DOHH2 (cell line): ENCODE results near the gene C5orf15.

Source experiments
- H3F3A ChIP-seq: fragments of 200-600 bp; sonication (generic), shearing (Covaris generic); 2 replicates; pipeline ENCODE4 v1.6.0; 2016; ENCODE audit warnings: antibody characterized with exemption, mild to moderate bottlenecking; ENCODE audit not compliant: control insufficient read depth, insufficient read depth
- H3K27ac ChIP-seq: fragments of 200-600 bp; sonication (generic); 2 replicates; pipeline ENCODE4 v1.5.1; 2014; ENCODE audit warnings: low read depth, mild to moderate bottlenecking, low read length, moderate library complexity
- H3K27me3 ChIP-seq: fragments of 200-600 bp; sonication (generic); 2 replicates; pipeline ENCODE4 v1.6.1; 2014; ENCODE audit warnings: mild to moderate bottlenecking, low read length, mixed read lengths; ENCODE audit not compliant: control insufficient read depth
- H3K36me3 ChIP-seq: fragments of 200-600 bp; sonication (generic); 2 replicates; pipeline ENCODE4 v1.6.1; 2014; ENCODE audit warnings: mild to moderate bottlenecking, low read length, moderate library complexity, mixed read lengths; ENCODE audit not compliant: control insufficient read depth
- H3K4me1 ChIP-seq: fragments of 200-600 bp; sonication (generic); 2 replicates; pipeline ENCODE4 v1.6.1; 2014; ENCODE audit warnings: mild to moderate bottlenecking, low read length, mixed read lengths; ENCODE audit not compliant: control insufficient read depth
- H3K4me2 ChIP-seq: fragments of 200-600 bp; sonication (generic); 2 replicates; pipeline ENCODE4 v1.6.0; 2014; ENCODE audit warnings: mild to moderate bottlenecking, low read length, moderate library complexity
- H3K4me3 ChIP-seq: fragments of 200-600 bp; sonication (generic); 2 replicates; pipeline ENCODE4 v1.5.1; 2014; ENCODE audit warnings: mild to moderate bottlenecking, low read length, mixed read lengths
- H3K79me2 ChIP-seq: fragments of 200-600 bp; sonication (generic); 2 replicates; pipeline ENCODE4 v1.6.1; 2014; ENCODE audit warnings: mild to moderate bottlenecking, low read length, mixed read lengths; ENCODE audit not compliant: control insufficient read depth
- H3K9me2 ChIP-seq: fragments of 200-600 bp; sonication (generic); replicated peaks from 2 replicates; pipeline ENCODE4 v1.6.1; 2014; ENCODE audit warnings: mild to moderate bottlenecking, low read length, mixed read lengths; ENCODE audit not compliant: control insufficient read depth
- H3K9me3 ChIP-seq: fragments of 200-600 bp; sonication (generic); 2 replicates; pipeline ENCODE4 v1.6.1; 2014; ENCODE audit warnings: antibody characterized with exemption, low read length, mixed read lengths; ENCODE audit not compliant: control insufficient read depth, insufficient read depth
- H4K20me1 ChIP-seq: fragments of 200-600 bp; sonication (generic); 2 replicates; pipeline ENCODE4 v1.6.0; 2014; ENCODE audit warnings: low read depth, mild to moderate bottlenecking, antibody characterized with exemption, low read length, moderate library complexity; ENCODE audit not compliant: control insufficient read depth, insufficient read depth
- CTCF ChIP-seq: fragments of 200-600 bp; sonication (generic); IDR thresholded peaks from one replicate; pipeline ENCODE4 v1.5.1; 2014; ENCODE audit warnings: antibody characterized with exemption, mild to moderate bottlenecking, low read depth, low read length; ENCODE audit not compliant: poor library complexity, severe bottlenecking
- EZH2phosphoT487 ChIP-seq: fragments of 200-600 bp; sonication (generic); IDR thresholded peaks from 2 replicates; pipeline ENCODE4 v1.6.1; 2017; ENCODE audit warnings: borderline replicate concordance, mild to moderate bottlenecking, antibody characterized with exemption, low read length, moderate library complexity, mixed read lengths

Gene C5orf15

DNA sequence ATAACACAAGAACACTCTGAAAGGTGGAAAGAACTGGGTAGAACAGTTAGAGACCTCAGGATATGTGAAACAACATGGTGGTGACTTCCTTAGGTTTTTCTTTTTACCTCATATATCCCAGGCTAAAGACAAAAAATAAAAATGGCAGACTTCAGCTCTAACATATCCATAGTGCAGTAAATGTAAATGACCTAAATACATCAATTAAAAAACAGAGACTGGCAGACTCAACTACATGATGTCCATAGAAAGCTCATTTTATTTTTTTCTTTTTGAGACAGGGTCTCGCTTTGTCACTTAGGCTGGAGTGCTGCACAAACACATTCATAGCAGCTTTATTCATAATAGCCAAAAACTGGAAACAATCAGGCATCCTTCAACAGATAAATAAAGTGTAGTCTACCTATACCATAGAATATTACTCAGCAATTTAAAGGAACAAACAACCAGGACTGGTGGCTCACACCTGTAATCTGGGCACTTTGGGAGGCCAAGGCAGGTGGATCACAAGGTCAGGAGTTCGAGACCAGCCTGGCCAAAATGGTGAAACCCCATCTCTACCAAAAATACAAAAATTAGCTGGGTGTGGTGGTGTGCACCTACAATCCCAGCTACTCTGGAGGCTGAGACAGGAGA lies 4.8 kb downstream of the C5orf15 start:
- no peak for TF ChIP-seq EZH2phosphoT487
- TF ChIP-seq CTCF: no peak

GRCh38 chr5:133962801-133963476 lies 5.5 kb downstream of the C5orf15 start:
- Histone ChIP-seq H3K79me2 (peaks cover 78% of the 10 kb centered on the region), H3K27me3 (no peaks in the 10 kb centered on the region), H3K27ac (no peak overlapping the region), H3F3A (no peaks in the 10 kb centered on the region), H3K36me3 (peaks cover 45% of the 10 kb centered on the region), H3K4me3 (no peak overlapping the region), H4K20me1 (no peaks in the 10 kb centered on the region), H3K9me2 (no peaks in the 10 kb centered on the region), H3K4me2 (no peak overlapping the region), H3K9me3 (peaks cover 3% of the 10 kb centered on the region; the same call in 1 of the 2 replicates), H3K4me1 (peaks cover 18% of the 10 kb centered on the region)
- TF ChIP-seq EZH2phosphoT487 (no peak), CTCF (no peak)

More for the DNA sequence above, 4.8 kb downstream of the C5orf15 start:
- Histone ChIP-seq H3K9me2 (no peaks in the 10 kb centered on the region), H3K27me3 (no peaks in the 10 kb centered on the region), H3F3A (no peaks in the 10 kb centered on the region), H4K20me1 (no peaks in the 10 kb centered on the region), H3K79me2 (peaks cover 83% of the 10 kb centered on the region), H3K27ac (no peak overlapping the region), H3K4me2 (no peak overlapping the region), H3K4me3 (no peak overlapping the region), H3K9me3 (peaks cover 3% of the 10 kb centered on the region; the same call in 1 of the 2 replicates), H3K4me1 (peaks cover 14% of the 10 kb centered on the region), H3K36me3 (peaks cover 44% of the 10 kb centered on the region)

DNA sequence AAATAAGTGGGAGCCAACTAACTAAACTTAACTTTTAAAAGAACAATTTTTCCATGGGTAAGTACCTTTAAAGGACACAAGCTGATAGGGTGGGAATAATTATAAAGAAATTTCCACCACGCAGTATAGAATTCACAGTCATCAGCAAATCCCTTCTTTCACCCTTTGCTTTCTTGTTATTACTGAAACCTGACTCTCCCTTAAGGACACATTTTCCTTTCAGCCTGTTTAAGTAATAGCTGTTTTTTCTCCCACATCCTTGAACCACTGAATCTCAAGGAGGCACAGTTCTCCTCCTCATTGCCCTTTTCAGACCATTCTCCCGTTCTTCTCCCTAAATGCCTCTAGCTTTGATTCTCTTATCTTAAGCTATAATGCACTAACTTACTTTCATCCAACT lies 6.3 kb downstream of the C5orf15 start:
- TF ChIP-seq CTCF: no peak
- TF ChIP-seq EZH2phosphoT487: no peak
- peaks cover 70% of the 10 kb centered on the region for H3K79me2 ChIP-seq
- H4K20me1 ChIP-seq: no peaks in the 10 kb centered on the region
- H3K4me3 ChIP-seq: no peak overlapping the region
- H3K27ac ChIP-seq: no peak overlapping the region
- peaks cover 52% of the 10 kb centered on the region for H3K36me3 ChIP-seq
- peaks cover 19% of the 10 kb centered on the region for H3K4me1 ChIP-seq
- no peaks in the 10 kb centered on the region for H3K27me3 ChIP-seq
- H3K4me2 ChIP-seq: no peak overlapping the region
- H3K9me3 ChIP-seq: peaks cover 3% of the 10 kb centered on the region; the same call in 1 of the 2 replicates
- H3F3A ChIP-seq: no peaks in the 10 kb centered on the region
- H3K9me2 ChIP-seq: no peaks in the 10 kb centered on the region
